HepG2 (cell line): ENCODE results near the gene UNG. TPM values are rescaled to one million over a fixed set of nuclear protein-coding genes. Genes with fewer than 3 reads are reported as not detected.

Experiments
- CEBPG ChIP-seq: IDR thresholded peaks from 2 replicates; pipeline ENCODE4 v1.6.1; 2016
- CHD2 ChIP-seq: IDR thresholded peaks from 2 replicates; pipeline ENCODE4 v1.6.1; 2011; ENCODE audit warnings: low read depth, low read length, improper control_type of control experiment
- DRAP1 ChIP-seq: IDR thresholded peaks from 2 replicates; pipeline ENCODE4 v1.6.1; 2016; ENCODE audit warnings: missing genetic modification reagents, missing compliant biosample characterization
- EHMT2 ChIP-seq: fragments of 200-600 bp; sonication (generic); IDR thresholded peaks from 2 replicates; pipeline ENCODE4 v1.7.0; 2017; ENCODE audit warnings: antibody characterized with exemption, low read depth, low read length, borderline replicate concordance
- ETV5 ChIP-seq: IDR thresholded peaks from 2 replicates; pipeline ENCODE4 v1.6.1; 2018; ENCODE audit warnings: missing biosample characterization, missing genetic modification reagents, inconsistent platforms, borderline replicate concordance
- FOSL1 ChIP-seq: sonication (generic); formaldehyde crosslinking; IDR thresholded peaks from 2 replicates; pipeline ENCODE4 v1.9.0; 2021; ENCODE audit warnings: missing genetic modification reagents, borderline replicate concordance
- FOXC1 ChIP-seq: sonication (generic); formaldehyde crosslinking; IDR thresholded peaks from 2 replicates; pipeline ENCODE4 v1.8.0; 2022; ENCODE audit warnings: mild to moderate bottlenecking, missing genetic modification reagents, borderline replicate concordance
- HMG20B ChIP-seq: conservative IDR thresholded peaks from 2 replicates; pipeline ENCODE4 v1.6.1; 2016; ENCODE audit warnings: missing genetic modification reagents, missing compliant biosample characterization
- MAFF ChIP-seq: IDR thresholded peaks from 2 replicates; pipeline ENCODE4 v1.6.1; 2011; ENCODE audit warnings: low read depth, low read length, improper control_type of control experiment
- NFIC ChIP-seq: IDR thresholded peaks from 2 replicates; pipeline ENCODE4 v1.6.1; 2012; ENCODE audit warnings: mild to moderate bottlenecking, low read length, inconsistent platforms
- NFRKB ChIP-seq: fragments of 450-650 bp; IDR thresholded peaks from 2 replicates; pipeline ENCODE4 v1.6.1; 2017
- PCBP1 ChIP-seq: fragments of 200-400 bp; formaldehyde crosslinking; IDR thresholded peaks from 2 replicates; pipeline ENCODE4 v1.6.1; 2017; ENCODE audit warnings: mild to moderate bottlenecking, low read depth, low read length, borderline replicate concordance
- REST ChIP-seq, 2 experiments: IDR thresholded peaks; 2 replicates each; pipeline ENCODE4 v1.6.1; 2011 to 2012; ENCODE audit warnings: low read length in 2 of 2, borderline replicate concordance in 1 of 2, low read depth in 1 of 2, mild to moderate bottlenecking in 1 of 2, moderate library complexity in 1 of 2
- SP140L ChIP-seq: sonication (generic); formaldehyde crosslinking; IDR thresholded peaks from 2 replicates; pipeline ENCODE4 v1.4.0; 2020; ENCODE audit warnings: missing genetic modification reagents, borderline replicate concordance
- SRSF9 ChIP-seq: fragments of 200-400 bp; formaldehyde crosslinking; IDR thresholded peaks from 2 replicates; pipeline ENCODE4 v1.6.1; 2018; ENCODE audit warnings: borderline replicate concordance, mild to moderate bottlenecking, low read depth, low read length; ENCODE audit not compliant: insufficient read depth, poor library complexity, severe bottlenecking
- TCF7 ChIP-seq: sonication (generic); IDR thresholded peaks from 2 replicates; pipeline ENCODE4 v1.6.1; 2016; ENCODE audit warnings: antibody characterized with exemption, low read depth
- YEATS2 ChIP-seq: sonication (generic); formaldehyde crosslinking; IDR thresholded peaks from 2 replicates; pipeline ENCODE4 v1.4.0; 2020; ENCODE audit warnings: missing genetic modification reagents, borderline replicate concordance
- ZBTB8A ChIP-seq: sonication (generic); formaldehyde crosslinking; IDR thresholded peaks from 2 replicates; pipeline ENCODE4 v1.4.0; 2020; ENCODE audit warnings: mild to moderate bottlenecking, low read depth, missing genetic modification reagents, borderline replicate concordance
- ZFP36L2 ChIP-seq: sonication (generic); formaldehyde crosslinking; IDR thresholded peaks from 2 replicates; pipeline ENCODE4 v1.4.0; 2020; ENCODE audit warnings: missing genetic modification reagents
- ZNF143 ChIP-seq: sonication (generic); formaldehyde crosslinking; IDR thresholded peaks from 2 replicates; pipeline ENCODE4 v1.4.0; 2020; ENCODE audit warnings: missing genetic modification reagents
- ZNF275 ChIP-seq: sonication (generic); formaldehyde crosslinking; IDR thresholded peaks from 2 replicates; pipeline ENCODE4 v1.8.0; 2022; ENCODE audit warnings: missing genetic modification reagents, mild to moderate bottlenecking, inconsistent platforms, borderline replicate concordance
- ZNF367 ChIP-seq: sonication (generic); formaldehyde crosslinking; IDR thresholded peaks from 2 replicates; pipeline ENCODE4 v1.4.0; 2020; ENCODE audit warnings: missing genetic modification reagents, borderline replicate concordance
- ZNF576 ChIP-seq: sonication (generic); formaldehyde crosslinking; IDR thresholded peaks from 2 replicates; pipeline ENCODE4 v1.4.0; 2020; ENCODE audit warnings: mild to moderate bottlenecking, missing genetic modification reagents
- ZNF607 ChIP-seq: sonication (generic); formaldehyde crosslinking; IDR thresholded peaks from 2 replicates; pipeline ENCODE4 v1.5.1; 2020; ENCODE audit warnings: missing genetic modification reagents, mild to moderate bottlenecking, borderline replicate concordance
- ZNF777 ChIP-seq: sonication (generic); formaldehyde crosslinking; IDR thresholded peaks from 2 replicates; pipeline ENCODE4 v1.4.0; 2020; ENCODE audit warnings: missing genetic modification reagents
- polyA plus RNA-seq, 8 experiments: library from polyadenylated mRNA; depleted of rRNA in 3 of 8; stranded (reverse) in 7 of 8; unstranded in 1 of 8; fragments of >200 nt; fragmentation: Illumina TruSeq in 4 of 8; extraction: Trizol in 4 of 8; gene quantifications; 2 replicates each; pipeline versions ENCODE4 v1.2.1 to v1.2.3, GENCODE V29; 2011 to 2016; ENCODE audit warnings: low read depth in 4 of 8, missing spikeins in 1 of 8, mixed read lengths in 1 of 8; ENCODE audit not compliant: insufficient read depth in 1 of 8
- total RNA-seq, 5 experiments: library from RNA; depleted of rRNA; stranded (reverse); fragments of >200 nt; fragmentation: Illumina TruSeq; extraction: Trizol; gene quantifications; 2 replicates each; pipeline ENCODE4 v1.2.3, GENCODE V29; 2016; ENCODE audit warnings: low read depth in 1 of 5

UNG gene
- total and polyA plus RNA-seq, 2 of the 13 experiments (the other 11 are each of a cell fraction or from before 2014, with no cell fraction given) = 23.3 to 114 TPM

DNA sequence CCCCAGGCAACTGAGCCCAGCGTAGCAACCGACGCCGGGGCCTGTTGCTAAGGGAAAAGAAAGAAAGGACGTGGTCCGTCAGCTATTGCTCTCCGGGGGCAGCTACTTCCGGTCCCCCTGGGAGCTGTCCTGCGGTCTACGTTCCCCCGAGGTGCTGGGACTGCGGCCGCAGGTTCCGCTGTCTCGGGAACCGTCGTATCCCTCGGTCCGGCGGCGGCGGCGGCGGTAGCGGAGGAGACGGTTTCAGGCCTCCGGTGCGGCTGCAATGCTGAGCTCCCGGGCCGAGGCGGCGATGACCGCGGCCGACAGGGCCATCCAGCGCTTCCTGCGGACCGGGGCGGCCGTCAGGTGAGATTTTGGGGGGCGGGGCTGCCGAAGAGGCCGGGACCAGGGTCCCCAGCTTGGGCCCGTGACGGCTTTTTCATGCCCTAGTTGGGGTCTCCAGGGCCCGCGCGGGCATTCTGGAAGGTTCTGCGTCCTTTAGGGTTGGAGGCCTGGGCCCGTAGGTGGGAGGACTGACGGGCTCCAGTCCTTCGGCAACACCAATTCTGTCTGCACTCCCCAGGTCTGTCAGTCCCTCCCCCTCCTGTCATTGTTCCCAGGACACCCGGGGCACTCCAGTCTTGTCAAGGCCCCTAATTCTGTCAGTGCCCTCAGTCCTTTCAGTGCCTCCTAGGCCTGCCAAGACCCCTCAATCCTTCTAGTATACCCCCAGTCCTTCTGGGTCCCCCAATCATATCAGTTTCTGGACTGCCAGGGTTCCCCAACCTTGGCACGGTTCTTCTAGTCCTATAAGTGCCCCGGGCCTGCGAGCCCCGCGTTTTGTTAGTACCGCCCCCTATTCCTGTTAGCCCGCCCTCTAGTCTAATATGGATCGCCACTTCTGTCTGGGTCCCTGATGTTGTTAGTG, 44.7 kb upstream of the UNG start, which contains the start of gene USP30 (continued):
- no peak for TF ChIP-seq ZFP36L2 (CRISPR knock-in tag)
- peak; percentile 63 for TF ChIP-seq CEBPG (CRISPR knock-in tag)
- TF ChIP-seq CHD2 = peak; percentile 67
- no peak for TF ChIP-seq MAFF
- TF ChIP-seq FOXC1 = peak; percentile 71
- TF ChIP-seq PCBP1 = no peak
- peak; percentile 76; the same call in 1 of the 2 replicates for TF ChIP-seq EHMT2
- peak; percentile 65 for TF ChIP-seq DRAP1
- TF ChIP-seq TCF7 = no peak
- peak in 1 of 2 experiments; percentile 45; a peak in 2 of 4 replicates for TF ChIP-seq REST (IDR thresholded peaks at IDR 0.05; ENCODE audit: borderline replicate concordance in 1 of 2, low read depth in 1 of 2, low read length in 2 of 2)
- peak; percentile 73 for TF ChIP-seq ZNF607 (CRISPR knock-in tag)
- 0 out of 2 replicates have a peak, but pooled peaks have one; percentile 52 for TF ChIP-seq HMG20B (CRISPR knock-in tag)
- peak; percentile 66; the same call in 1 of the 2 replicates for TF ChIP-seq ETV5 (CRISPR knock-in tag)
- peak; percentile 98 for TF ChIP-seq YEATS2 (CRISPR knock-in tag)
- TF ChIP-seq NFRKB = no peak
- TF ChIP-seq NFIC = no peak
- no peak for TF ChIP-seq ZNF576 (CRISPR knock-in tag)
- TF ChIP-seq ZBTB8A = no peak
- TF ChIP-seq FOSL1 (CRISPR knock-in tag) = no peak
- no peak for TF ChIP-seq SP140L (CRISPR knock-in tag)
- peak; percentile 73 for TF ChIP-seq ZNF143
- no peak for TF ChIP-seq ZNF367 (CRISPR knock-in tag)
- TF ChIP-seq SRSF9 = no peak
- peak; percentile 93 for TF ChIP-seq ZNF777 (CRISPR knock-in tag)
- TF ChIP-seq ZNF275 (CRISPR knock-in tag) = no peak
